Testis (tissue), 2 donors: ENCODE data around the gene ENPP7.

Experiments used
- POLR2A ChIP-seq: fragments of 450-650 bp; IDR thresholded peaks from one replicate; pipeline ENCODE4 v1.6.1; 2017; ENCODE audit warnings: antibody characterized with exemption, mild to moderate bottlenecking, moderate library complexity
- TF ChIP-seq, protein P1 (sequence below), 3 experiments: fragments of 450-650 bp in 2 of 3; fragments of 200-600 bp in 1 of 3; sonication (generic) in 1 of 3; IDR thresholded peaks; one replicate each; pipeline ENCODE4 v1.5.1; 2016 to 2019; ENCODE audit warnings: antibody characterized with exemption in 3 of 3, mild to moderate bottlenecking in 2 of 3, moderate library complexity in 1 of 3

DNA sequence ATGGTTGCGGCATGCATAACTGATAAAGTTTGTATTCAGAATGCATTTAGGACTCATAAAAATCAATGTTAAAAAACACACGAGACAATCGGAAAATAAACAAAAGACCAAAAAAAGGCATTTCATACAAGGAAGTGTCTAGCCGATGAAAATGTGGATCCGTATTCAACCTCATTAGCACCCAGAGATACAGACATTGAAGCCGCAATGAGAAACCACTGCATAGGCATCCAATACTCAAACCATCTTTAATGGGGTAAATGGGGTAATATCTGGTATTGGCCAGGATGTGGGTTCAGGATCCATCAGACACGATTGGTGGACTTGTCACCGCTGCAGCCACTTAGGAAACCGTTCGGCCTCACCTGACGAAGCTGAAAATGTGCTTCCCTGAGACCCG is 47.4 kb upstream of the ENPP7 start:
- TF ChIP-seq, protein P1, sequence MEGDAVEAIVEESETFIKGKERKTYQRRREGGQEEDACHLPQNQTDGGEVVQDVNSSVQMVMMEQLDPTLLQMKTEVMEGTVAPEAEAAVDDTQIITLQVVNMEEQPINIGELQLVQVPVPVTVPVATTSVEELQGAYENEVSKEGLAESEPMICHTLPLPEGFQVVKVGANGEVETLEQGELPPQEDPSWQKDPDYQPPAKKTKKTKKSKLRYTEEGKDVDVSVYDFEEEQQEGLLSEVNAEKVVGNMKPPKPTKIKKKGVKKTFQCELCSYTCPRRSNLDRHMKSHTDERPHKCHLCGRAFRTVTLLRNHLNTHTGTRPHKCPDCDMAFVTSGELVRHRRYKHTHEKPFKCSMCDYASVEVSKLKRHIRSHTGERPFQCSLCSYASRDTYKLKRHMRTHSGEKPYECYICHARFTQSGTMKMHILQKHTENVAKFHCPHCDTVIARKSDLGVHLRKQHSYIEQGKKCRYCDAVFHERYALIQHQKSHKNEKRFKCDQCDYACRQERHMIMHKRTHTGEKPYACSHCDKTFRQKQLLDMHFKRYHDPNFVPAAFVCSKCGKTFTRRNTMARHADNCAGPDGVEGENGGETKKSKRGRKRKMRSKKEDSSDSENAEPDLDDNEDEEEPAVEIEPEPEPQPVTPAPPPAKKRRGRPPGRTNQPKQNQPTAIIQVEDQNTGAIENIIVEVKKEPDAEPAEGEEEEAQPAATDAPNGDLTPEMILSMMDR (IDR thresholded peaks at IDR 0.05), result no peak
- TF ChIP-seq POLR2A, result no peak
